Mesendoderm (in vitro differentiated cells): Measurements from ENCODE around the gene ERMN.
"Not testable (repeated sequence)": the region's sequence is repeated elsewhere in the genome, so short reads cannot be mapped to it uniquely, and the experiment has no call there.

Experiments
- DNase-seq: peaks from one replicate; pipeline ENCODE4 v3.0.0; 2013
- H2AK5ac ChIP-seq: 2 replicates; pipeline ENCODE4 v1.6.1; 2013; ENCODE audit warnings: low read length, inconsistent platforms
- H2BK120ac ChIP-seq: 2 replicates; pipeline ENCODE4 v1.6.1; 2013; ENCODE audit warnings: low read depth, mild to moderate bottlenecking, low read length, moderate library complexity, mixed read lengths
- H2BK15ac ChIP-seq: replicated peaks from 2 replicates; pipeline ENCODE4 v1.6.1; 2013; ENCODE audit warnings: low read depth, mild to moderate bottlenecking, moderate library complexity
- H2BK5ac ChIP-seq: 2 replicates; pipeline ENCODE4 v1.6.1; 2013; ENCODE audit warnings: low read length, inconsistent platforms
- H3K18ac ChIP-seq: 2 replicates; pipeline ENCODE4 v1.6.1; 2013; ENCODE audit warnings: mild to moderate bottlenecking, low read length, mixed read lengths
- H3K23ac ChIP-seq: one replicate; pipeline ENCODE4 v1.6.1; 2013; ENCODE audit warnings: low read length
- H3K27ac ChIP-seq: 2 replicates; pipeline ENCODE4 v1.5.1; 2013; ENCODE audit warnings: low read depth, mild to moderate bottlenecking, inconsistent platforms, low read length, moderate library complexity
- H3K27me3 ChIP-seq: 2 replicates; pipeline ENCODE4 v1.6.1; 2013; ENCODE audit warnings: low read length, control low read depth, mild to moderate bottlenecking, inconsistent platforms; ENCODE audit not compliant: insufficient read depth, poor library complexity
- H3K36me3 ChIP-seq: 2 replicates; pipeline ENCODE4 v1.6.1; 2013; ENCODE audit warnings: low read length, inconsistent platforms; ENCODE audit not compliant: control insufficient read depth, insufficient read depth
- H3K4ac ChIP-seq: one replicate; pipeline ENCODE4 v1.6.1; 2013; ENCODE audit warnings: low read depth, mild to moderate bottlenecking, low read length, moderate library complexity
- H3K4me1 ChIP-seq: 2 replicates; pipeline ENCODE4 v1.6.1; 2013; ENCODE audit warnings: low read depth, low read length, inconsistent platforms; ENCODE audit not compliant: control insufficient read depth
- H3K4me2 ChIP-seq: 2 replicates; pipeline ENCODE4 v1.6.1; 2013; ENCODE audit warnings: low read length
- H3K4me3 ChIP-seq: 2 replicates; pipeline ENCODE4 v1.5.1; 2013; ENCODE audit warnings: mild to moderate bottlenecking, low read length
- H3K56ac ChIP-seq: one replicate; pipeline ENCODE4 v1.6.1; 2013; ENCODE audit warnings: low read length
- H3K79me1 ChIP-seq: 2 replicates; pipeline ENCODE4 v1.6.1; 2013; ENCODE audit warnings: low read length, inconsistent platforms
- H3K79me2 ChIP-seq: 2 replicates; pipeline ENCODE4 v1.6.1; 2013; ENCODE audit warnings: mild to moderate bottlenecking, low read length; ENCODE audit not compliant: control insufficient read depth, insufficient read depth
- H3K9ac ChIP-seq: 2 replicates; pipeline ENCODE4 v1.6.1; 2013; ENCODE audit warnings: low read length, inconsistent platforms
- H4K5ac ChIP-seq: one replicate; pipeline ENCODE4 v1.6.1; 2013; ENCODE audit warnings: low read length
- H4K8ac ChIP-seq: one replicate; pipeline ENCODE4 v1.6.1; 2013; ENCODE audit warnings: low read depth, mild to moderate bottlenecking, control low read depth, low read length, moderate library complexity
- WGBS: extraction: QIAGEN DNeasy Blood & Tissue Kit; methylation state at CpG from one replicate; pipeline ENCODE4 v1.1.7; 2013; ENCODE audit warnings: low lambda C conversion rate, missing lambda C conversion rate; ENCODE audit not compliant: insufficient coverage; ENCODE audit errors: extremely low coverage; 5-methylcytosine and 5-hydroxymethylcytosine counted together

The ERMN gene

DNA sequence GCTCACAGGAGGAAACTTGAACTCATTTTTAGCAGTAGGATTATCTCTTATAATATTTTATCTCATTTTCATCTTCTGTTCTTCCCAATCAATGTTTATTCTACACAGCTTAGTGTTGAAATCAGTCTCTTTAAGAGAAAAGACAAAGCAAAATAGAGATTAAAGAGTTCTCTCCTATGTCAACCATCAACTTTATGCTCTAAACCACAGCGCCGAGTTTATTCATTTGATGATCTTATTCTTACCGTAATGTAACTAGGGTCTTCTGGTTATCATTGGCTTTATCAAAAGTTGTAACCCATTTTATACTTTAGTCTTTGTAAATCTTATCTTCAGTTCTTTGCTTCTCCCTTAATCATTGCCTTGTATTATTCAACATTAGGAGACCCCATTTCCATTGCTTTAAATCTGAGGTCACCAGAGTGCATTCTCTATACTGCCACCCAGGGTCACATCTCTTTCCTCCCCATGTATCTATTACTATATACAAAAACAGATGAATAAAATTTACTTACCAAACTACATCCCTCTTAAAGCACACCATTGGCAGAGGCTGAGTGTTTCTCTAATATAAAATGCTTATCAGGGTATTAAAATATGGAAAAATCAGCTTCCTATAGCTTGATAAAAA is 22.8 kb upstream of the ERMN start:
- H3K36me3 ChIP-seq, result no peaks in the 10 kb centered on the region
- no CpG with 5 or more reads among the region's 3 CpGs for WGBS

DNA sequence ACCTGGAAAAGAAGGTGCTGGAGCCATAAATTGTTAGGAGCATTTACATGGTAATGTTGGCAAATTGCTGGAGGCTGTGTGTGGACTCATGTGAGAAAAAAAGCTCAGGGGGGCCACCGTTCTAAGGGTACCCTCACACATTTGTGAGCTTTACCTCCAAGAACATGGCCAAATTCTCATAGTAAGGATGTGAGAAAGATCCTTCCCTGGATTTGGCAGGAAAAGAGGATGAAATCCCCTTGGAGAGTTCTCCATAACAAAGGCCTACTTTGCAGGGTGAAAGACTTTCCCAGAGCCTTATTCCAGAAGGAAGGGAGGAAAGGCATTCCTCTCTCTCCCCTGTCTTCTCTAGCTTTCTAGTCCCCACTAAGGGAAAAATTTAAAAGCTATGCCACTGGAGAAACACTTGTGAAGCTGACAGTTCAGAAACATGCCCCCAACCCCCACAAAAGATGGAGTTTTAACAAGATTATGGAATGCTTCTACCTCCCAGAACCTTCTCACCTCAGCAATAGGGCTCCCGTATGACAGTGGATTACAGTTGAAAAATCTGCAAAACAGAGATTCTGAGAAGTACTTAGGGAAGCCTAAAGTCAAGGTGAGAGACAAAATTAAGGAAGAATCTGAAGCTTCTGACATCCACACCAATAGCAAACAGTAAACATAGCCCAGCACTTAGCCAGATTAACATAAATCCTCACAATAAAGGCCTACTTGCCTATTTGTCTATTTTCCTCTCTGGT is 20.2 kb upstream of the ERMN start:
- no peak overlapping the region for H4K5ac ChIP-seq
- H2BK15ac ChIP-seq, result no peak overlapping the region
- no peaks in the 10 kb centered on the region for H3K4me1 ChIP-seq
- H3K4me2 ChIP-seq, result no peak overlapping the region
- H3K56ac ChIP-seq, result no peak overlapping the region
- H3K4me3 ChIP-seq, result no peak overlapping the region
- WGBS, result no CpG with 5 or more reads among the region's 2 CpGs
- no peaks in the 10 kb centered on the region for H3K79me1 ChIP-seq
- H3K4ac ChIP-seq, result no peak overlapping the region
- H3K36me3 ChIP-seq, result no peaks in the 10 kb centered on the region
- DNase-seq, result peak; percentile 29
- no peaks in the 10 kb centered on the region for H3K27me3 ChIP-seq
- no peak overlapping the region for H3K18ac ChIP-seq
- H3K79me2 ChIP-seq, result no peaks in the 10 kb centered on the region
- H2BK120ac ChIP-seq, result no peak overlapping the region
- peak overlapping the region; percentile 27 for H3K27ac ChIP-seq
- no peak overlapping the region for H2BK5ac ChIP-seq
- no peak overlapping the region for H3K9ac ChIP-seq
- H3K23ac ChIP-seq, result no peak overlapping the region
- no peak overlapping the region for H2AK5ac ChIP-seq
- no peak overlapping the region for H4K8ac ChIP-seq

More for the DNA sequence above, 22.8 kb upstream of the ERMN start:
- H3K79me2 ChIP-seq, result no peaks in the 10 kb centered on the region
- H3K56ac ChIP-seq, result no peak overlapping the region
- H3K4me1 ChIP-seq, result no peaks in the 10 kb centered on the region
- H4K8ac ChIP-seq, result no peak overlapping the region
- no peak overlapping the region for H3K27ac ChIP-seq
- H3K4ac ChIP-seq, result no peak overlapping the region
- no peaks in the 10 kb centered on the region for H3K79me1 ChIP-seq
- no peak overlapping the region for H3K23ac ChIP-seq
- no peak overlapping the region for H4K5ac ChIP-seq
- no peak overlapping the region for H3K4me2 ChIP-seq
- no peak overlapping the region for H3K18ac ChIP-seq
- DNase-seq, result no peak
- no peak overlapping the region for H3K4me3 ChIP-seq
- H3K27me3 ChIP-seq, result no peaks in the 10 kb centered on the region
- no peak overlapping the region for H3K9ac ChIP-seq
- H2BK120ac ChIP-seq, result no peak overlapping the region
- H2BK5ac ChIP-seq, result no peak overlapping the region
- H2AK5ac ChIP-seq, result no peak overlapping the region
- H2BK15ac ChIP-seq, result no peak overlapping the region

DNA sequence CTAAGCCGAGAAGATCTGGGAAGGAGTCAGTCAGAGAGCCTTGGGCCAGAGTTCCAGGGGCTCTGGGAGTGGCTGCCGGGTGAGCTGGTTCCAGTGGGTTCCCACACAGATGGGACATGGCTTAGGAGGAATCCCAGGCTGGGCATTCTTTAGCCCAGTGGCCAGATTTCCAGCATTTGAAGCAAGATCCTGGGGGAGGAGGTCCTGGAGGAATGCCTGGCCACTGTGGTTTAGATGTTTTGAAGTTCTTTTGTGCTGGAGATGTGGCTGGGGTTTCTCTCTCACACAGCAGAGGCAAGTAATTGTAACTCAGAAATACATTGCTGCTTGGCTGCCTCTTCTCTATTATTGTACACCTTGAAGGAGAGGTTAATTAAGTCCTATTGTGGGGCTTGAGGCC is 15.8 kb upstream of the ERMN start:
- not testable (repeated sequence) for H3K4ac ChIP-seq, H3K79me2 ChIP-seq, H3K18ac ChIP-seq, H3K79me1 ChIP-seq, H4K5ac ChIP-seq, DNase-seq, H3K9ac ChIP-seq, H3K27me3 ChIP-seq, H3K56ac ChIP-seq, H2BK120ac ChIP-seq, H3K4me1 ChIP-seq, H3K36me3 ChIP-seq, H2AK5ac ChIP-seq, H3K23ac ChIP-seq, H2BK5ac ChIP-seq, H3K4me2 ChIP-seq, H2BK15ac ChIP-seq, H3K27ac ChIP-seq, H4K8ac ChIP-seq, H3K4me3 ChIP-seq
- WGBS, result no CpG with 5 or more reads among the region's 2 CpGs

DNA sequence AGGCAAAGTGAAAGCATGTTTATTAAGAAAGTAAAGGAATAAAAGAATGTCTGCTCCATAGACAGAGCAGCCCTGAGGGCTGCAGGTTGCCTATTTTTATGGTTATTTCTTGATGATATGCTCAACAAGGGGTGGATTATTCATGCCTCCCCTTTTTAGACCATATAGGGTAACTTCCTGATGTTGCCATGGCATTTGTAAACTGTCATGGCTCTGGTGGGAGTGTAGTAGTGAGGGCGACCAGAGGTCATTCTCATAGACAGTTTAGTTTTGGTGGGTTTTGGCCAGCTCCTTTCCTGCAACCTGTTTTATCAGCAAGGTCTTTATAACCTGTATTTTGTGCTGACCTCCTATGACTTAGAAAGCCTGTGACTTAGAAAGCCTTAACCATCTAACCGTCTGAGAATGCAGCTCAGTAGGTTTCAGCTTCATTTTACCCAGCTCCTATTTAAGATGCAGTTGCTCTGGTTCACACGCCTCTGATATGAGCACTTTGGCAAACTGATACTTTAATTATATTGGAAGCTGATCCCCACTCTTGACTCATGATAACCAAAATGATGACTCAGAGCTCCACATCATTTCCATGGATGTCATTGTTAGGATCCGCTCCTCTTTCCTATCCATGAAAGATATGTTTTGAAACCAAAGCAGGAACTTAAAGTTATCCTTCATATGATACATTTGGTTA is 14.5 kb upstream of the ERMN start:
- Histone ChIP-seq H3K4ac (no peak overlapping the region), H3K27me3 (no peaks in the 10 kb centered on the region), H3K79me1 (no peaks in the 10 kb centered on the region), H4K8ac (no peak overlapping the region), H2BK15ac (no peak overlapping the region), H3K9ac (no peak overlapping the region), H4K5ac (no peak overlapping the region), H3K4me3 (no peak overlapping the region), H3K4me1 (no peaks in the 10 kb centered on the region), H3K36me3 (no peaks in the 10 kb centered on the region), H2AK5ac (no peak overlapping the region), H3K27ac (no peak overlapping the region), H2BK120ac (no peak overlapping the region), H3K18ac (no peak overlapping the region), H3K79me2 (no peaks in the 10 kb centered on the region), H2BK5ac (no peak overlapping the region), H3K23ac (no peak overlapping the region), H3K56ac (no peak overlapping the region), H3K4me2 (no peak overlapping the region)
- no peak for DNase-seq
- whole genome bisulfite sequencing, result no CpG with 5 or more reads among the region's 4 CpGs

DNA sequence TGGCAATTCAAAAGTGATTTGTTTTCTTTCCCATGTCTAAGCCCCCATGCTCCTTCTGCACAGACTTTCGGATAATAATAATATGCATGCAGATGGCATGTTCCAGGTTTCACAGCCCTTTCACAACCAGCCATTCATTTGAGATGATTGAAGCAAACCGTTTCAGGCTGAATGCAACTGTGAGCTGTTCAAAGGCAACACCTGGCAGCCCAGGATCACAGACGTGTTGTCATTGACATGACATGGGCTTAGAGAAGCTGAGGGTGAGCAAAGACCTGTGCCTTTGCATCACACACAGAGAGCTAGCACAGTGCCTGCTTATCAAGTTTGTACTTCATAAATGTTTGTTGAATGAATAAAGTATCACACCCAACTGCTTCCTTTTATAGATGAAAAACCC is 12.4 kb upstream of the ERMN start:
- Histone ChIP-seq H2BK120ac (no peak overlapping the region), H2BK15ac (no peak overlapping the region), H3K56ac (no peak overlapping the region), H2AK5ac (no peak overlapping the region), H3K18ac (no peak overlapping the region), H3K27me3 (no peaks in the 10 kb centered on the region), H3K4me1 (no peaks in the 10 kb centered on the region), H3K4me3 (no peak overlapping the region), H3K79me1 (no peaks in the 10 kb centered on the region), H3K4ac (no peak overlapping the region), H4K8ac (no peak overlapping the region), H3K9ac (no peak overlapping the region), H3K79me2 (no peaks in the 10 kb centered on the region), H3K23ac (no peak overlapping the region), H3K27ac (no peak overlapping the region), H4K5ac (no peak overlapping the region), H3K4me2 (no peak overlapping the region), H2BK5ac (no peak overlapping the region), H3K36me3 (no peaks in the 10 kb centered on the region)
- no CpG with 5 or more reads among the region's 3 CpGs for WGBS
- no peak for DNase-seq
